HG03520 (cell line): Measurements from ENCODE around the gene SOX6.
A peak's percentile ranks its signal among the peaks of the same experiment; 100 is the strongest.

Source experiments
- ATAC-seq: cut with Tn5 transposase; IDR thresholded peaks from one replicate; pipeline ENCODE4 v1.9.1; 2021; ENCODE audit warnings: mild to moderate bottlenecking, moderate library complexity; ENCODE audit not compliant: unreplicated experiment

The SOX6 gene

DNA sequence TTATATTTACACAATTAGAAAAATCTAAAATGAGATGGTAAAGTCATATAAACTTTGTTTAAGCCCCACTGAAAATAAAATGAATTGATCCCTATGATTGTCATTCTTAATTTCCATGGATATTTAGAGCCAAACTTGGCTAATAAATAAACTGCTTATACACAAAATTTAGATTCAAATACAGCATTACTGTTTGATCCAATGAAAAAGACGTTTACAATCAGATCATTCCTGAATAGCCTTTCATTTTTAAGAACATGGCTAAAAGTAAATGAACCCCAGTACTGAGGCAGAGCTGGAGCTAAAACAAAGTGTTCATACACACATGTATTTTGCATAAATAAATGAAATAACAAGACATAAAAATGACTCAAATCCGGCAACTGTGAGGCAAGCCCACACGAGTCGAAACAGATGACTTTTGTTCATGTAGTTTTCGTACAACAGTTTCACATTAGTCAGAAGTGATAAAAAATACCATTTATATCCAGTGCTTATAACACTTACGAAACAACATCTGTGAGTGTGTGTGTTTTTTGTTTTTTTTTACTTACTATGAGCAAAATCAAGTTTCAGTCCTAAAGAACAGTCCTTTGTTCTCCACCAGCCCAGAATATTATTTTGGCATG, 386.5 kb downstream of the SOX6 start:
- peak; percentile 40 for ATAC-seq

DNA sequence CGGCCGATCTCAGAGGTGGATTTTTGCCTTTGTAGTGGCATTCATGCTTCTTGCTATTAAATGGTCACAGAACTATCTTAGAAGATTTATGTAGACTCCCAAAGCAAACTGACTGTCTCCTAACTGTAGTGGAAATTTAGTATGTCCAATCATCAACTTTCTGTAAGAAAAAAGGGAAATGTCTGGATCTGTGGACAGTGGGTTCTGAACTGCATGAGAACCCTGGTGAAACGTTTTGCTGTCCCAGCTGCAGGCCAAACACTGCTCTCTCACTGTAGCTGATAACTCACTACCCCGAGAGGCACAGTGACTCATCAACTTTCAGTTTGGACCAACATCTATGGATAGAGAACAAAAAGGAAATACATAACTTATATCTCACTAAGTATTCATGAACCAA, 387.1 kb downstream of the SOX6 start:
- ATAC-seq: peak; percentile 55

DNA sequence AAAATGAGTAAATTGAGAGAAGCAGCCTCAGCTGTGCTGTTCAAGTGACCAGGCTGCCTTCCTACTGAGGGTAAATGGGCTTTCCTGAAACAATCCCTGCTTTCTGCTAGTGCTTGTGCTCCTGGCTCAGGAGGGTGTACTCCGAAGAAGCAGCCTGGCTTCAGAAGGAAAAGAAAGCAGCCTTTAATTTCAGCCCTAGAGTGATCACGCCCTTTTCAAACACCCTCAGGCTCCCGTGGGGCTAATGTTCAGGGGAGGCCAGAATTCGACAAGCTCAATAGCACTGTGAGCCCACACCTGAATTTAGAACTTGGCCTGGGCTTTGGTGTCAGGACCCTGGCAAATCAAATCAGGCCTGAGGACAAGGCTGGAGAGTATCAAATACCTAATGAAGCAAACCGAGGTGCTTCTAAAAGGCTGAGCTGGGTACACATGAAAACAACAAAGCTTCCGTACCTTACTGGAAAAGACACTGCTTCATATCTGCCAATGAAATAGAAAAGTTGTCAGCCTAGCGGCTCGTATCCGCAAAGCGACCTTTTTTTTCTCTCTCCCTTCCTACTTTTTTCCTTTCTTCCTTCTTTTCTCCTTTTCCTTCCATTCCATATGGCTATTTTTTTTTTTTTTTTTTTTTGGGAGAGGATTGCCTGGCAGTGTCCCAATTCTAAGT, 387.8 kb downstream of the SOX6 start:
- ATAC-seq: no peak

DNA sequence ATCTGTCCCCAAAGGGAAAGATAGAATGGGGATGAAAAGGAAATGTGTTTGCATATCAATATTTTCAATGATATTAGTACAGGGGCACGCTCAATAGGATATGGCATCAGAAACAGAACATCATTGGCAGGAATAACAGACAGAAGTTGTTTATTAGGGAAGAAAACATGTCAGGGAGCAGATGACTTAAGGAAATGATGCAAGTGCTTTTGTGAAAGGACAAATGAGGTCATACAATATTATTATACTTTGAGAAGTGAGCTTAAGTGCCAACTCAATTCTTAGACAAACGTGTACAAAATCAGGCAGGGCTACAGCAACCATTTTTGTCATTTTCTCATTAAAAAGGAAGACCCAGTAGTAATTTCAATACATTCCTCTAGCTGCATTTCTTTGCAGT, 388.4 kb downstream of the SOX6 start:
- no peak for ATAC-seq

DNA sequence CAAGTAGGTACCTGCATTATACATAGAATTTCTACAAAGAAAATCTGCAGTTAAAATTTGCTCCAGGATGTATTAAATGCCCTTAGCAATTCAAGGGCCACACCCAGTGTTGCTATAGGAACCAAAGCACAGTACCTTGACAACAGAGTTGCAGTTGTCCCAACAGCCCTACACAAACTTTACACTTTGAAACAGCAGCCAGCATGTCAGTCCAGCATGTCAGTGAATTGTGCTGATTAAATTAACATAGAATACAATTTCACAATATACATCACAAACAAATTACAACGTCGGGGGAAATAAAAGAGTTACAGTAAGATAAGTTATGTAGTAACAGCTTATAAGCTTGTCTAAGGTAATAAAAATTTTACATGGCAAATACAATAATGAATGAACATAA, 389.2 kb downstream of the SOX6 start:
- ATAC-seq: no peak

DNA sequence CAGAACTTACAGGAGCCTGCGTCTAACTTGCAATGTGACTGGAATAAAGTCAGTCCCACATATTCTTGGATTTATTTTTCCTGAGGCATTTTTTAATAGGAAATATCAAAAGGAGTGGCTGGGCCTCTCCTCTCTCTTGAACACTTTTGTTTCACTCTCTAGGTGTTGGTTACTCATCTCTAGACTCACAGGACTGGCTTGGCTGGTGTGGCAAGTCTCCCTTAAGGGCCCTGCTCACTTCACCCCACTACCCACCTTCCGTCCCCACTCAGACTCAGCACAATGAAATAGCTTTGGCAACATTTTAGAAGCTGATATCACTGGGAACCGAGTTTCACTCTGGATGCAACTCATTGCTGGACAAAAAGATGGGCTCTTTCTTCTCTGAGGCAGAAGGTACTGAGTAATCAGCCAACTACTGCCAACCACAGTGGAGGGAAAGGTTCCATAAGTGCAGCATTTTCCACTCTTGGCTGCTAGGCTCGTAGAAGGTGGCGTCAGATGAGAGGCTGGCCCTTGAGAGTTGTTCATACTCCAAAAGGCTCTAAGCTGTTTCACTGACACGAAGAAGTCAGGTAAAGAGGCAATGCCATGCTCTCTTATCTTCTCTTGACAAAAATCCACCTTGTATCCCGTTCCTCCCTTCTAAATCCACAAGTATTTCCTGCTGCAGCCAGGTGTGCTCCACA, 390.6 kb downstream of the SOX6 start:
- no peak for ATAC-seq

DNA sequence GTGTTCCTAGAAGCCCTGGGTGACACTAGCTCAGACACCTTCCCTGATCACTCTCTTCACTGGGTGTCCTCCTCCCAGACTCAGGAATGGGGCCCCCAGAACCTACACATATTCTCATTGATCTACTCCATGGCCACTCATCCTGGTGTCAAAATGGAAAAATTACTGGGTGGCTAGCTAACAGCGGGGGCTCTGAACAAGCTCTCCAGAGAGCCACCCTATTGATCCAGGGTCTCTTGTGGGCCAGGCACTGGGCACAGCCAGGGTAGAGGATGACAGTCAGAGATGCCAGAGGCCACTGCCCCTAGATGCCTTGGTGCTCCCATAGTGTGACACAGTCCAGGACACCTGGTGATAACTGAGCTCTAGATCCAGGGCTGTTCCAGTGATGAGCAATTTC, 393.1 kb downstream of the SOX6 start:
- no peak for ATAC-seq

DNA sequence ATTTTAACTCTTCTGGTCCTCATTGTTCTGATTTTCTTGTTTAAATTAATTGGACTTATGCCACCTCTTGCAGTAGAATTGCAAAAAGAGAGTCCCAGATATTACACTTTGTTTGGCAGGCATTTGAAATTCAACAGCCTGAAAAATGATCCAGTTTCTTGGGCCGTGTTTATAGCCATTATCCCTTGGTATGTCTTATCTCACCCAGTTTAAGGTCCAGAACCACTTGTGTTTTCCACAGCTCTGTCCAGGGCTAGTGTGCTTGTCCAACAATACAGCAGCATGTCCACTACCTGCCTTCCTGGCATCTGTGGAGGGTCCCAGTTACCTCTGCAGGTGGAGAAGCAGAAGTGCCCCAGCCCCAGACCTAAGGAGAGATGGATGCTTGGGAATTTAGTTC, 397.4 kb downstream of the SOX6 start:
- ATAC-seq: no peak

DNA sequence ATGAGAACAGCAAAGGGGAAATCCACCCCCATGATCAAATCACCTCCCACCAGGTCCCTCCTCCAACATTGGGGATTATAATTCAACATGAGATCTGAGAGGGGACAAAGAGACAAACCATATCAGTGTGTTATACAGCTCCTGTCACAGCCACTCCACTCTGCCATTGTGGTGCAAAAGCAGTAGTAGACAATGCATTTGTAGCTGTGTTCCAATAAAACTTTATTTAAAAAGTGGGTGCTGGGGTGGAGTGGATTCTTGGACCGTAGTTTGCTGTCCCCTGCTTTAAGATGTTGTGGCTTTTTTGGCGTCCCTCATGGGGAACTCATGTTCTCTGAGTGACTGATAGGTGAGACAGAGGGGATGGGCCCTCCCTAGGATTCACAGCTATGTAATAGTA, 399.1 kb downstream of the SOX6 start:
- ATAC-seq: no peak

DNA sequence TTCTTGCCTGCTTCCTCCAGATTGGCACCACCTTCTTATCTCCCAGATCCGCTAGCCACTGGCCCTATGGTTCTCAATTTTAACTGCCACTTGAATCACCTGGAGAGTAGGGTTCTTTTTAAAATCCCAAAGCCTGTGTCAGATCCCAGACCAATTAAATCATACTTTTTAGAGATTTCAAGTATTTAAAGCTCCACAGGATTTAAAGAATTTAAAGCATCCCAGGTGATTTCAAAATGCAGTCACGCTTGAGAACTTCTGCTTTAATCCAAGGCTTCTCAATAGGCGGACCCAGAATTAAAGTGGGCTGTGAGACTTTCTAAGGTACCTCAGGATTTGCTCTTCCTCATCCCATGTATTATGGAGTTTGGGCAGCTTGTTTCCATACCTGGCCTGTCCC, 400.0 kb downstream of the SOX6 start:
- no peak for ATAC-seq

DNA sequence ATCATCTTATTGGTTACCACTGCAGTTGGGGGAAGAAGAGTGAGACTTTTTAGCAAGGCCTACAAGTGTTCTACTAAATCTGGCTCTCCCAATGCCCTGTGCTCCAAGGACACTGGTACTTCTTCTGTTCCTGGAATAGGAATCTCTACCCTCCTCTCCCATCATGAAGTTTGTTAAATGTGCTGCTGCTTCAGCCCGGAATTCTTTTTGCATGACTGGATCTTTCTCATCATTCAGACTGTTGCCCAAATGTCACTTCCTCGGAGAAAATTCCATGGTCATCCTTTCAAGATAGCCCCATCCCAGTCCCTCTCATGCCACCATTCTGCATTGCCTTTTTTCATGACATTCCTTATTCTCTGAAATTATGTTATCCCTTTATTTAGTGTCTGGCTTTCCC, 400.8 kb downstream of the SOX6 start:
- no peak for ATAC-seq

DNA sequence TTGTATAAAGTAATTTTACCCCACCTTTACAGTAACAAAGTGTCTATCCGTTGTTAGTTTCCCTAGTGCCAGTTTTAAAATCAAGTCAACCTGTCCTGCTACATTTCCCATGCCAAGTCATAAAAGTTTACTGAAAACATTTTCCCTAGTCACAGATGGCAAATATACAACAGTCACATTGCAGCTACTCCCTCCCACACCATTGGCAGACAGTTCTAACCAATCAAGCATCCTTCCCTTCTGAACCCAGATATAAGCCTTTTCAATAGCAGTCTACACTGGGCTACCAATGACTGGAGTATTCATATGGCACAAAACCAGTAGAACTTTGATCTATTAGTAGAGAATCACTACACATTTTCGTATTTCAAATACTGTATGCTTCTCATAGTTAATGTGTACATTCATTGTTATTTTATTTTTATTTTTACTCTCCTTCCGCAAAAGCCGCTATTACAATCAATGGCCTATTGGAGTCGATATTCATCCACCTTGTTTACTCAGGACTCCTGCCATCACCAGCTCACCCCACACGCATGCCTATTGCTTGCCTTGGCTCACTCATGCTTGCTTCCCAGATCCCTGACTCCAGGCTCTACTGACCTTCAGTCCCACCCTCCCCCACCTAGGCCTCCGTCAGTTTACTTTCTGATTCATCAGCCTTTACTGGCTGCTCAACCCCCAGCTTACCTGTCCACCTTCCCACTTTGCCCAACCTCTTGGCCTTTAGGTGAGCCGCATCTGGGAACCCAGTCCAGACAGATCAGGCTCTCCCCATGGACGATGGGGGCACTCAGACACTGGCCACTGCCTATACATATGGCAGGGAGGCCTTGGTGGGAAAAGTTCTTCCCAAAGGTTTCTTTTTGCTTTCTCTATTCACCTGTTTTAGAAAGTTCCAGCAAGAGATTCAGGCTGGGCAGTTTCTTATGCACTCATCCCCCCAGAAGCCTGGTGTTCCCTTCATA, 408.4 kb downstream of the SOX6 start:
- ATAC-seq: no peak

DNA sequence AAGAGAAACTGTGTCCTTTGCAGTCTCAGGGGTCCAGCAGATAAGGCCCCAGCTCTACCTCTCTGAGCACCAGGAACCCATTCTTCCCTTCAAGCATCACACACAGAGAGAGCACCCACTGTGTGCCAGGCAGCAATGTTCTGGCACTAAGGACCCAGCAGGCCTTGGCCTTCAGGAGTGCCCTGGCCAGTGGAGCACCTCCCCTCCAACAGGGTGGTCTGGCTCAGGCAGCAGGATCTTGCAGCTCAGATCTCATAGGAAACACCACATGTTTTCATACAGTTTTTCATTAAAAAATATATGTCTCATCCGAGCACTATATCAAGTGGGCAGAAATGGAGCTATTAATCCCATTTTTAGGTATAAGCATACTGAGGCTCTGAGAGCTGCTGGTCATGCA, 410.6 kb downstream of the SOX6 start:
- no peak for ATAC-seq

DNA sequence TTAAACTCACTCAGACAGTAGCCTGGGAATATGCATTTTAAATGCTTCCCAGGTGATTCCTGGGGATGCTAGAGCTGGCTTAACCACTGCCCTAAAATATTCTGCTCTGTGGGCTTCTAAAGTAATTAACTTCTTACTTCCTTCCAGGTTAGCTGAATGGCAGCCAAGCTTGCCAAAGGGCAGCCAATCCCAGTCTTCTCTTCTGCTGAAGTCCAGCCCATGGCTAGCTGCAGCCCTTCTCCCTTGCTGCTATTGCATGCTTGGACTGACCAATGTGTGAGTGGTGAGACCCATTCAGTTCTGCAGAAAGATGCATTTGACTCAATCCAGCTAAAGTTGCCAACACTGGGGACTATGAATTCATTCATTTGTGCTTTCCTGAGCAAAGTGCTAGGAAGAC, 411.9 kb downstream of the SOX6 start:
- no peak for ATAC-seq

DNA sequence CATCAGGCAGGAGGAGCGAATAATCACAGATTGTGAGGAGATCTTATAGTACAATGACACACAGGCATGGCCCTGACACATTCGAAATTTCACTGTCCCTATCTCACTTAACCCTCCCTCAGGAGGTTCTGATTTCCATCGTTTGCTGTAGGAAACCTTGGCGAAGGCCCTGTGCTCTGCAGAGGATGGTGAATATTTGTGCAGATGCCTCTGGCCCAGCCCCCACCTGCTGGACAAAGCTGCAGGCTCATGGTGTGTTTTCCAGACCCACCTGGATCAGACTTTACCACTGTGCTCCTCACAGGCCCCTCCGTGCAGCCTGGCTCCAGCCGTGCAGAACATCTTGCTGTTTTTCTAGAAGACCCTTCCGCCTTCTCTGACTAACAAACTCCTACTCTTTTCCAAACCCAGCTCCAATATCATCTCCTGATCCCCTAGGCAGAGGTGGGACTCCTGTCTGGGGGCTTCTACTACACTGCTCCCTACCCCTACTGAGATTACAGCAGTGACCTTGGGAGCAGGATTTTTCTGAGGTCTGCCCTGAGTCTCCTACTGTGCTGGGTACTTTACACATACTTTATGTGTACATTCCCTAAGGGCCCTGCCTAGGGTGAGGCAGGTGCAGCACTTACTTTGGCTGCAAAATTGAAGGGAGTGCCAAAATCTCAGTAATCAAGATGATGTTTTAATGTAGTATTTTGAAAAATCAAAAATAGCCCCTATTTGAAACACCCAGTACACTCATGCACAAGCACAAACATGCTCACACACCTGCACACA, 412.7 kb downstream of the SOX6 start:
- ATAC-seq: no peak

DNA sequence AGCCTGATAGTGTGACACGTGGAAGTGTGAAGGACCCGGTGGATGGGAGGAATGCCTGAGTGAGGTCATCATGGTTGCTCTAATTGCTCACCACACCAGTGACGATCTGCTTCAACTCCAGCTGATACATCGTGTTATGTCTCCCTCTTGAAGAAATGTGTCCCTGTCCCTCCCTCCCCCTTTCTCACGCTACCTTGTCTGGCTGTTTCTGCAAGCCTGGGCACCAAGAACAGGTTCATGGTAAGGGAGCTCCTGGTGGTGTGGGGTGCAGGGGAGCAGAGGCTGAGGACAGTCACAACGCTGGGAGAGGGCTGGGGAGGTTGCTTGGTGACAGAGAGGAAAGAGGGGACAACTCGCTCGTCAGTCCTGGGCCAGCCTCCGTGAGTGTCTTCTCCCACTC, 413.4 kb downstream of the SOX6 start:
- no peak for ATAC-seq

DNA sequence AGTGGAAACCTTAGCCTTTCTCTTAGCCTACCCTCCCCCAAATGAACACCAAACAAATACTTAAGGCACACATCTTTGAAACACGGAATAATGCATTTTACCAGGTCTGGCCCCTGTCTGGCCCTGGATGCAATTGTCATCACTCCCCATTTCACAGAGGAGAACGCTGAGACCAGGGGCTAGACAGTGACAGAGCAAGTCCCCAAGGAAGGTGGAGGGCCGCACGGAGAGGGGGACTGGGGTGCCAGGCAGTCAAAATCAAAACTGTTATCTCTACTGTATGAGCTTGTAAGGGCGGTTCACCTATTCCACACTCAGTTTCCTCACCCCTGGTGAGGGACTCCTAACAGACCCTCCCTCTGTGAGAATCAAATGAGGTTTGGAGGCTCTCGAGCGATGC, 414.2 kb downstream of the SOX6 start:
- ATAC-seq: no peak

DNA sequence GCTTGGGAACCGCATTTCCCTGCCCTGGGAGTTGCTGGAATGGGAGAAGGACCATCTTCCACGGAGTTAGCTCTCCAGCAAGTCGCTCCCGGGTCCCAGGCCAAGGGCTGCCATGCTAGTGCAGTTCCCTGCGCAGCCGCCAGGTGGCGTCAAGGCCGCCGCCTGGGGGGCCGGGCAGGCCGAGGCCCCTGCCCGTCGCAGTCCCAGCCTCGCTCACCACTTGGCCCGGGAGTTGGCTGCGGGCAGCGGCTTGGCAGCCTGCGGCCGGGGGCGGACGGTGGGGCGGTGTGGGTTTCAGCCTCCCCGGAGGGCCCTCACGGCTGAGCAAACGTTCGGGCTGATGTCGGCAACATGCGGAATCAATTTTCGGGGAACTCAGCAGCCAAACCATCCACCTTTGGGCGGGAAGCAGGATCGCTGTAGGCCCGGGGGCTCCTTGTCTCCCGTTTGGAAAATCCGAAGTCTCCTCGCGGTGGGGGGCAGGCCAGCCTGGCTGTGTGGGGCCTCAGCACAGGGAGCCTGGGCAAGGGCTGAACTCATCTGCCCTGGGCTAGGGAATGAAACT, 415.1 kb downstream of the SOX6 start:
- no peak for ATAC-seq

DNA sequence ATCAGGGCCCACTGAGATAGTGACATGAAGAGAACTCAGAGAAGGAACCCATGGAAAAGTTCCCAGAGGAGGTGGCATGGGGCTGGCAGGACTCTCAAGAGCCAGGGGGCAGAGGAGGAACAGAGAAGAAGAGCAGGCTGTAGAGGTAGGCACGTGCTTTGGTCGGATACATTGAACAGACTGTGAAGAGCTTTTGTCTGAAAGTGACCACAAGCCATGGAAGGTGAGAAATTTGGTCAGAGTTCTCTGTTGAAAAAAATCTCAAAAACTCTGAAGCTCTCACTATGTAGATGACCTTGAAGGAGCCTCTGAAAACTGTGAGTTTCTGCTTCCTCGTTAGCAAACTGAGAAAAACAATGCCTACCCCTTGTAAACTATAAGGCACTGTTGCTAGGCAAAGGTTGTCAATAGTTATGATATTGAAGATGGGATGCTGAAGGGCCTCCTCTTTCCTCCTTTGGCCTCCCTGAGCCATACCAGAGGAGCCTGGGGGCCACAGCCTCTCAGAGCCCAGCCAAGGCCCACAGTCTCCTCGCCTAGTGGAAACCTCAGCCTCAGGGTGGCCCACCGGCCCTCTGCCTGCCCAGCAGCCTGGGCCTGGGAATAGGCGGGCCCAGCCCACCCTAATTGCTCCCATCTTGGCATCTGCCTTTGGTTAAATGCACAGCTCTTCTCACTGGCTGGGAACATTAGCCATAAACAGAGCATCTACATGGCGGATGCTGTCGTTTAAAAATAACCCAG, 415.7 kb downstream of the SOX6 start:
- no peak for ATAC-seq

DNA sequence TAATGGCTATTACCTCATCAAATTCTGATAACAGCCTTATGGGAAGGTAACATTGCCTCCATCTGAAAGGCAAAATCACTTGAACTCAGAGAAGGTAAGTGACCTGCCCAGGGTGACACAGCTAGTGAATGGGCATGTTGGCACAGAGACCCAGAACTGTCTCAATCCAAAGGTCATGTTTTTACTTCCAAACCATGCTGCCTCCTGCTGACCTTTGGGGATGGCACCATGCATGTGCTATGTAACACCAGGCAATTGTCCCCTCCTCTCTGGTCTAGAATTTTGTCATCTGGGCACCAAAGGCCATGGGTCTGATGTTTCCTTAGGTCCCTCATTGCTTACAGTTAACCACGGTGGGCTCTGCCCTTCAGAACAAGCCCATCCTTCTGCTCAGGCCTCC, 417.4 kb downstream of the SOX6 start:
- no peak for ATAC-seq
